Uterus (tissue), 4 donors: Measurements from ENCODE around the gene MLXIP. TPM values are rescaled to one million over a fixed set of nuclear protein-coding genes. Genes with fewer than 3 reads are reported as not detected.
"Not testable (repeated sequence)": the region's sequence is repeated elsewhere in the genome, so short reads cannot be mapped to it uniquely, and the experiment has no call there.

ENCODE experiments used
- DNase-seq, 2 donors: peaks; one replicate each; pipeline ENCODE4 v3.0.0-alpha.2; 2019 to 2020
- H3K27ac ChIP-seq, 2 donors: fragments of 200-600 bp; sonication (generic); 1 replicate in 1 of 2; 2 replicates in 1 of 2; pipeline ENCODE4 v1.5.1; 2016 to 2018
- H3K27me3 ChIP-seq, 2 donors: fragments of 200-600 bp; sonication (generic); one replicate each; pipeline ENCODE4 v1.5.1; 2018 to 2019; ENCODE audit warnings: control low read depth in 1 of 2
- H3K36me3 ChIP-seq, 2 donors: fragments of 200-600 bp; sonication (generic); one replicate each; pipeline ENCODE4 v1.5.1; 2019; ENCODE audit warnings: control low read depth in 1 of 2
- H3K4me1 ChIP-seq, 2 donors: fragments of 200-600 bp; sonication (generic); one replicate each; pipeline ENCODE4 v1.5.1; 2018 to 2019; ENCODE audit warnings: control low read depth in 1 of 2
- H3K4me3 ChIP-seq, 2 donors: fragments of 200-600 bp; sonication (generic); 1 replicate in 1 of 2; 2 replicates in 1 of 2; pipeline ENCODE4 v1.5.1; 2018 to 2019; ENCODE audit warnings: mild to moderate bottlenecking in 1 of 2
- H3K9me3 ChIP-seq, 2 donors: fragments of 200-600 bp; sonication (generic); one replicate each; pipeline ENCODE4 v1.5.1; 2019; ENCODE audit warnings: control low read depth in 1 of 2
- CTCF ChIP-seq, 4 experiments: fragments of 200-600 bp in 2 of 4; fragments of 450-650 bp in 2 of 4; sonication (generic) in 2 of 4; IDR thresholded peaks; one replicate each; pipeline ENCODE4 v1.5.1; 2016 to 2019; ENCODE audit warnings: antibody characterized with exemption in 4 of 4, mild to moderate bottlenecking in 2 of 4, moderate library complexity in 1 of 4
- POLR2A ChIP-seq, 2 donors: fragments of 450-650 bp; IDR thresholded peaks; one replicate each; pipeline ENCODE4 v1.6.1; 2016; ENCODE audit warnings: antibody characterized with exemption in 2 of 2, mild to moderate bottlenecking in 1 of 2, moderate library complexity in 1 of 2
- intact Hi-C: fragments of 100-400 bp; cut with DNase I; formaldehyde crosslinking; loops from one replicate; pipeline ENCODE4 v1.15.1; 2023; ENCODE audit warnings: low total_unique reads
- total RNA-seq, 4 donors: library from RNA; depleted of rRNA in 3 of 4; stranded (reverse); fragments of >200 nt in 3 of 4; gene quantifications; one replicate each; pipeline versions ENCODE4 v1.1.0 to v1.2.4, GENCODE V29; 2014 to 2023
- donor health status: DM: yes; HTN: yes; CAD: no.

The MLXIP gene
- total RNA-seq, 4 donors from 2014 or later: 21.5 to 88.7 (median 24.7) TPM

- Histone ChIP-seq H3K27ac (no peak overlapping the region), H3K36me3 (no peaks in the 10 kb centered on the region), H3K9me3 (no peaks in the 10 kb centered on the region), H3K27me3 (no peaks in the 10 kb centered on the region), H3K4me3 (no peak overlapping the region), H3K4me1 (peaks cover 0 to 9% of the 10 kb centered on the region in 2 donors)
- intact Hi-C loops: no loop called here
- peak in 1 of 2 donors; percentile 30 for DNase-seq
- no peak for TF ChIP-seq POLR2A (IDR thresholded peaks at IDR 0.05)
- peak; percentile 32 to 53 (median 46) for TF ChIP-seq CTCF (IDR thresholded peaks at IDR 0.05)
Measured at GRCh38 chr12:122031342-122032216, 47.0 kb upstream of the MLXIP start.

- Histone ChIP-seq H3K4me3 (no peak overlapping the region), H3K9me3 (no peaks in the 10 kb centered on the region), H3K27me3 (no peaks in the 10 kb centered on the region), H3K27ac (no peak overlapping the region), H3K4me1 (peaks cover 0 to 9% of the 10 kb centered on the region in 2 donors), H3K36me3 (no peaks in the 10 kb centered on the region)
- TF ChIP-seq CTCF (IDR thresholded peaks at IDR 0.05) (no peak), POLR2A (IDR thresholded peaks at IDR 0.05) (no peak)
- intact Hi-C loops: no loop called here
- no peak for DNase-seq
Measured at GRCh38 chr12:122032580-122032979, 46.0 kb upstream of the MLXIP start.

- Histone ChIP-seq H3K4me3 (no peak overlapping the region), H3K36me3 (no peaks in the 10 kb centered on the region), H3K9me3 (no peaks in the 10 kb centered on the region), H3K27ac (no peak overlapping the region), H3K27me3 (no peaks in the 10 kb centered on the region), H3K4me1 (no peaks in the 10 kb centered on the region)
- TF ChIP-seq POLR2A (IDR thresholded peaks at IDR 0.05) (no peak), CTCF (IDR thresholded peaks at IDR 0.05) (no peak)
- intact Hi-C loops: no loop called here
- no peak for DNase-seq
Measured at GRCh38 chr12:122035292-122035691, 43.3 kb upstream of the MLXIP start.

GRCh38 chr12:122036153-122036552 is 42.4 kb upstream of the MLXIP start:
- Histone ChIP-seq H3K36me3 (no peaks in the 10 kb centered on the region), H3K27ac (no peak overlapping the region), H3K4me1 (no peaks in the 10 kb centered on the region), H3K9me3 (no peaks in the 10 kb centered on the region), H3K4me3 (no peak overlapping the region), H3K27me3 (no peaks in the 10 kb centered on the region)
- intact Hi-C loops: no loop called here
- DNase-seq: no peak
- TF ChIP-seq CTCF (IDR thresholded peaks at IDR 0.05): no peak
- TF ChIP-seq POLR2A (IDR thresholded peaks at IDR 0.05): no peak

- H3K27me3 ChIP-seq: no peaks in the 10 kb centered on the region
- no peak overlapping the region for H3K4me3 ChIP-seq
- intact Hi-C loops: no loop called here
- no peaks in the 10 kb centered on the region for H3K4me1 ChIP-seq
- H3K27ac ChIP-seq: no peak overlapping the region
- no peaks in the 10 kb centered on the region for H3K36me3 ChIP-seq
- no peak for DNase-seq
- H3K9me3 ChIP-seq: no peaks in the 10 kb centered on the region
- TF ChIP-seq POLR2A (IDR thresholded peaks at IDR 0.05): no peak
- no peak for TF ChIP-seq CTCF (IDR thresholded peaks at IDR 0.05)
Measured at GRCh38 chr12:122040579-122041386, 37.8 kb upstream of the MLXIP start.

- H3K27ac ChIP-seq, H3K4me1 ChIP-seq, intact Hi-C loops, H3K9me3 ChIP-seq, H3K36me3 ChIP-seq, H3K27me3 ChIP-seq, DNase-seq, H3K4me3 ChIP-seq: not testable (repeated sequence)
Measured at GRCh38 chr12:122041458-122041857, 37.1 kb upstream of the MLXIP start.
